ENCODE measurements around the gene CTIF. TPM values are rescaled to one million over a fixed set of nuclear protein-coding genes. Genes with fewer than 3 reads are reported as not detected.

Gene CTIF
- polyA plus RNA-seq, 1 donor from 2014 or later: 50.2 TPM

- Histone ChIP-seq H3F3A (ENCODE audit: insufficient read depth, low read length, poor library complexity, severe bottlenecking) (no peaks in the 10 kb centered on the region), H3K36me3 (ENCODE audit: insufficient read depth, low read length) (no peaks in the 10 kb centered on the region), H2AFZ (ENCODE audit: low read depth, low read length) (no peak overlapping the region), H3K9ac (ENCODE audit: low read length) (no peak overlapping the region), H3K4me2 (ENCODE audit: low read length) (no peak overlapping the region), H3K27ac (ENCODE audit: low read length) (no peak overlapping the region), H3K9me3 (ENCODE audit: low read length) (no peaks in the 10 kb centered on the region), H3K79me2 (replicated peaks; ENCODE audit: insufficient read depth, low read length) (no peaks in the 10 kb centered on the region), H4K20me1 (ENCODE audit: insufficient read depth) (no peaks in the 10 kb centered on the region), H3K9me2 (ENCODE audit: insufficient read depth, low read length) (no peaks in the 10 kb centered on the region), H3K4me3 (ENCODE audit: low read length) (no peak overlapping the region), H3K27me3 (ENCODE audit: insufficient read depth, low read depth, low read length) (no peaks in the 10 kb centered on the region)
- TF ChIP-seq MXI1 (conservative IDR thresholded peaks at IDR 0.05; ENCODE audit: poor library complexity, severe bottlenecking) (no peak), RAD21 (conservative IDR thresholded peaks at IDR 0.05) (no peak), POLR2AphosphoS5 (IDR thresholded peaks at IDR 0.05) (no peak), CTCF (IDR thresholded peaks at IDR 0.05; ENCODE audit: poor library complexity, severe bottlenecking) (no peak), TAF1 (IDR thresholded peaks at IDR 0.05; ENCODE audit: low read depth) (no peak), EZH2 (IDR thresholded peaks at IDR 0.05; ENCODE audit: borderline replicate concordance, insufficient read depth, low read length, poor library complexity, severe bottlenecking) (no peak), REST (IDR thresholded peaks at IDR 0.05; ENCODE audit: borderline replicate concordance) (no peak), EP300 (conservative IDR thresholded peaks at IDR 0.05; ENCODE audit: poor library complexity, severe bottlenecking) (no peak), SMC3 (conservative IDR thresholded peaks at IDR 0.05; ENCODE audit: poor library complexity) (no peak)
Observed at GRCh38 chr18:48781988-48782363, 243.1 kb downstream of the CTIF start.

- no peak overlapping the region for H3K27ac ChIP-seq (ENCODE audit: low read length)
- no peak overlapping the region for H3K4me2 ChIP-seq (ENCODE audit: low read length)
- no peaks in the 10 kb centered on the region for H4K20me1 ChIP-seq (ENCODE audit: insufficient read depth)
- H3K9ac ChIP-seq (ENCODE audit: low read length): no peak overlapping the region
- no peaks in the 10 kb centered on the region for H3K9me3 ChIP-seq (ENCODE audit: low read length)
- H3F3A ChIP-seq (ENCODE audit: insufficient read depth, low read length, poor library complexity, severe bottlenecking): no peaks in the 10 kb centered on the region
- no peaks in the 10 kb centered on the region for H3K9me2 ChIP-seq (ENCODE audit: insufficient read depth, low read length)
- H3K36me3 ChIP-seq (ENCODE audit: insufficient read depth, low read length): no peaks in the 10 kb centered on the region
- no peaks in the 10 kb centered on the region for H3K79me2 ChIP-seq (replicated peaks; ENCODE audit: insufficient read depth, low read length)
- no peak overlapping the region for H3K4me3 ChIP-seq (ENCODE audit: low read length)
- TF ChIP-seq SMC3 (conservative IDR thresholded peaks at IDR 0.05; ENCODE audit: poor library complexity) (no peak), CTCF (IDR thresholded peaks at IDR 0.05; ENCODE audit: poor library complexity, severe bottlenecking) (no peak), MXI1 (conservative IDR thresholded peaks at IDR 0.05; ENCODE audit: poor library complexity, severe bottlenecking) (no peak), EP300 (conservative IDR thresholded peaks at IDR 0.05; ENCODE audit: poor library complexity, severe bottlenecking) (no peak), EZH2 (IDR thresholded peaks at IDR 0.05; ENCODE audit: borderline replicate concordance, insufficient read depth, low read length, poor library complexity, severe bottlenecking) (no peak), REST (IDR thresholded peaks at IDR 0.05; ENCODE audit: borderline replicate concordance) (no peak), RAD21 (conservative IDR thresholded peaks at IDR 0.05) (no peak), TAF1 (IDR thresholded peaks at IDR 0.05; ENCODE audit: low read depth) (no peak), POLR2AphosphoS5 (IDR thresholded peaks at IDR 0.05) (no peak)
- H2AFZ ChIP-seq (ENCODE audit: low read depth, low read length): no peak overlapping the region
- no peaks in the 10 kb centered on the region for H3K27me3 ChIP-seq (ENCODE audit: insufficient read depth, low read depth, low read length)
Observed at GRCh38 chr18:48782381-48782861, 243.6 kb downstream of the CTIF start.

Measured in neural cell (in vitro differentiated cells).